22Rv1 (cell line): ENCODE data around the gene KRTAP10-5.

Source experiments
- CTCF ChIP-seq: fragments of 450-650 bp; IDR thresholded peaks from 2 replicates; pipeline ENCODE4 v1.5.1; 2017; ENCODE audit warnings: mild to moderate bottlenecking
- ZFX ChIP-seq: fragments of 450-650 bp; IDR thresholded peaks from 2 replicates; pipeline ENCODE4 v1.6.1; 2017; ENCODE audit warnings: antibody characterized with exemption, borderline replicate concordance

- no peak for TF ChIP-seq CTCF
- no peak for TF ChIP-seq ZFX
Observed at GRCh38 chr21:44603109-44603875, 22.9 kb upstream of the KRTAP10-5 start.
